GM18909 (cell line): Measurements from ENCODE around the gene RGS12.

ENCODE experiments used
- ATAC-seq: cut with Tn5 transposase; IDR thresholded peaks from one replicate; pipeline ENCODE4 v1.9.1; 2021; ENCODE audit warnings: mild to moderate bottlenecking; ENCODE audit not compliant: unreplicated experiment, poor library complexity

Gene RGS12

GRCh38 chr4:3292571-3293400, at the start of gene RGS12:
TSS of gene RGS12 (plus strand) at chr4:3293021. CDS start at chr4:3316171, 23,150 bp downstream.
- peak; percentile 79 for ATAC-seq

GRCh38 chr4:3243136-3243780, 49.6 kb upstream of the RGS12 start:
- ATAC-seq: no peak

GRCh38 chr4:3244002-3244401, 48.8 kb upstream of the RGS12 start:
- no peak for ATAC-seq

DNA sequence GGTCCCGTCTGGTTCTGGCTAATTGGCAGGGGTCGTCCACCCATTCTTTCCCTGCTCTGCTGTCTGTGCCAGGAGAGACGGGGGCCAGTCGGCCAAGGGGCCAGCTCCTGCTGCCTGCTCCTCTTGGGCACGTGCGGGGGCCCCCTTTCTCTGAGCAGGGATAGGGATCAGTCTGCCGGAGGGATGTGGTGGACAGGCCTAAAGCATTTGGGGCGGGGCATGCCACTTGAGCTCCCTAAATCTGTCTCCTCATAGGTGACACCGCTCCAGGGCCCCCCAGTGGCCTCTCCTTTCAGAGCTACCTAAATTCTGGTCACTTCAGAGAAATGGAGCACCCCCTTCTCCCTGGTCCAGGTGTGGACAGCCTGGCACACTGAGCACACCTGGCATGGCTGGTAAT, 48.1 kb upstream of the RGS12 start:
- no peak for ATAC-seq

DNA sequence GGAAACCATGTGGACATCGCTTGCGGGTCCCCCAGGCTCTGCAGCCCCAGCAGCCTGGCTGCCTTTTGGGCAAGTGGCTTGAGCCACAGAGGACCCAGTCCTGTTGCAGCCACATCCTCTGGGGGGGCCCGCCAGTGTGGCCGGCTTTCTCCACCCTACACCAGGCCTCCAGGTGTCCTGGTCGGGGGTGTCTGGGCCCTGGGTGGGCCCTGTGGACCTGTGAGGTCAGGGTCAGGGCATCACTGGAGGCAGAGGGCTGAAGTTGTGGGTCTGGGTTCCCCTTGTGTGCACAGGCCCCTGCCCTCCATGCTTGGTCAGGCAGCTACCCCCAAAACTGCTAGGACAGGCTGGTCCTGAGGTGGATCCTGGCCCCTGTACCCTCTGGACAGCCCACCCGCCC, 47.1 kb upstream of the RGS12 start:
- no peak for ATAC-seq

GRCh38 chr4:3246458-3247398, 46.1 kb upstream of the RGS12 start:
- ATAC-seq: no peak

DNA sequence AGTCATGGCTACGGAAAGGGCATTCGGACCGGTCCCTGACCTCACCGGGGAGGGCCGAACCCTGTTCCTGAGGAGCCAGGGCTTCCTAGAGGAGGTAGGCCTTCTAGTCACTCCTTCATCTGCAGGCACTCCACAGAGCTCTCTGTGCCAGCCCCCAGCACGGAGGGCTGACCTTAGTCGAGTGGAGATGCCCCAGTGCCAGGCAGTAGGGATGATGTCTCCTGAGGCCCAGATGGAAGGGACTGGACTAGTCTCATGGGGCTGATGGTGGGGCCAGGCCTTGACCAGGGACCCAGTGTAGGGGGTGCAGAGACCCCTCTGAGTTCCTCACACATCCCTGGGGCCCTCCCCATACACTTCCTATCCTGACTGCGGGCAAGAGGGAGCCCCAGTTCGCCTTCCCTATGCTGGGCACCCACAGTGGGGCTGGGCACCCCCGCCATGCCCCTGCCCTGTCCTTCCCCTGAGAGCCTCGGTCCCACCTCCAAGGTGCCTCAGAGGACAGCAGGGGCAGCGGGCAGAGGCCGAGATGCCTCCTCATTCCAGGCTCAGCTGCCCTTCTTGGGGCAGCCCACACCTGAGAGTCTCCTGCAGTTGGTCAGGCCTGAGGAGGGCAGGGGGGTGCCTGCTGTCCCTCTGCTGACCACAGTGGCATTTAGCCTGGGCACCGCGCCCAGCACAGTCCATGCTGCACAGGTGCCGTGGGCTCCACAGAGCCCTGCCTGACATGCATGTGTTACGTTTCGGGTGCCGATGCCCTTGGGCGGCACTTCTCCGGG, 45.2 kb upstream of the RGS12 start:
- no peak for ATAC-seq

DNA sequence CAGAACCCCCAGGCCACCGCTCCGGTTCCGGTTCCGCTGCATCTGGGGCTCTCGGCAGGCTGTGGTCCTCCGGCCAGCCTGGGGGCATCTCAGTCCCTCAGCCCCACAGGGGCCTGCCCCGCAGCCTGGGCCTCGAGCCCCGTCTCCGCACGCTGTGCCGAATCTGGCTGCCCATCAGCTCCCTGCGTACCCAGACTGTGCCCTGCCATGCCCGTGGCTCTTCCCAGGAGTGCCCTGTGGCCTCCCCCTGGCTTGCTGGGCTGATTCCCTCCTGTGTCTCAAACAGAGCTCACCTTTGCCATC, 44.7 kb upstream of the RGS12 start:
- ATAC-seq: no peak

GRCh38 chr4:3248811-3249661, 43.8 kb upstream of the RGS12 start, which contains the start of gene MSANTD1:
TSS of gene MSANTD1 (plus strand) at chr4:3249159. CDS start at chr4:3249223, 64 bp downstream.
- ATAC-seq: no peak

DNA sequence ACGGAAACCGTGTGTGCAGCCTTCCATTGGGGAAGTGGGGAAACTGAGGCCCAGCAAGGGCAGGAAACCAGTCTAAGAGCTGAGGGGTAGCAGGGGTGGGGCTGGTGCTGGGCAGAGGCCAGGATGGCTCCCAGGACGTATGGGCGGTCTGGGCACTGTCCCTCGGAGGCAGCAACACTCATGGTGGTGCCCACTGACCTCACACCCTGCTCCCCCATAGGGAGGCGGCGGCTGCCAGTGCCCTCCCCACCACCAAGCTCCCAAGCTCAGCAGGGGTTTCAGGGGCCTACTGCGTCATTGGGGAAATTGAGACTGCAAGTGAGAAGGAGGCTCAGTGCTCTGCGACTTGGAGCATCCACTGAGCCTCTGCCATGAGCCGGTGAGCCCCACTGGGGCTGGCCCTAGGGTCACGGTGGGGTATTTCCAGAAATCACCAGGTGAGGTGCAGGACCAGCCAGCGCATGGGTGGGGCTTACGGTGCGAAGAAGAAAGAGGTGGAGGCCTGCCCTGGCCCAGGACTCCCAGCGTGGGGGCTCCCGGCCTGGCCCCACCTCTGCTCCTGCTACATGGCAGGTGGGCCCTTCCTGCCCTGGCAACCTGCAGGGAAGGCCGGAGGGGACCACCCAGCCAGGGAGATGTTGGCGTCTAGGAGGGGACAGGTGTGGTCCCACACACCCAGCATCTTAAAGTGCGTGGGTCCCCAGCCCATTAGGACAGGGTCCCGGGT, 42.9 kb upstream of the RGS12 start:
- no peak for ATAC-seq

- ATAC-seq: no peak
These were observed 42.3 kb upstream of the RGS12 start for GRCh38 chr4:3250438-3250955.

- ATAC-seq: no peak
These were observed 41.7 kb upstream of the RGS12 start for GRCh38 chr4:3250956-3251690.

GRCh38 chr4:3251691-3252479, 40.9 kb upstream of the RGS12 start:
- ATAC-seq: no peak

DNA sequence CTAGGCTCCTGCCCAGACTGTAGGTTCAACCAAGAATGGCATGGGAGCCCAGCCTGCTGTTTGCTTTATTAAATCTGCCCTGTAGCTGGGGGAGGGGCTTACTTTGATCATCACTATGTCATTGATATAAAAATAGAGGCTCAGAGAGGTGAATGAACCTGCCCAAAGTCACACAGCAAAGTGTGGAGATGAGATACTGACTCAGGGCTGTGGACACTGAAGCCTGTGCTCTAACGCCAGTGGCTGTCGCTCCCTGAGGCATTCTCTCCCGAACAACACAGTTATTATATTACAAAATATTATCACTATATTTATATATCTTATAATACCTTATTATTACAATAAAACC, 40.4 kb upstream of the RGS12 start:
- no peak for ATAC-seq

GRCh38 chr4:3252831-3253641, 39.8 kb upstream of the RGS12 start:
- ATAC-seq: no peak

DNA sequence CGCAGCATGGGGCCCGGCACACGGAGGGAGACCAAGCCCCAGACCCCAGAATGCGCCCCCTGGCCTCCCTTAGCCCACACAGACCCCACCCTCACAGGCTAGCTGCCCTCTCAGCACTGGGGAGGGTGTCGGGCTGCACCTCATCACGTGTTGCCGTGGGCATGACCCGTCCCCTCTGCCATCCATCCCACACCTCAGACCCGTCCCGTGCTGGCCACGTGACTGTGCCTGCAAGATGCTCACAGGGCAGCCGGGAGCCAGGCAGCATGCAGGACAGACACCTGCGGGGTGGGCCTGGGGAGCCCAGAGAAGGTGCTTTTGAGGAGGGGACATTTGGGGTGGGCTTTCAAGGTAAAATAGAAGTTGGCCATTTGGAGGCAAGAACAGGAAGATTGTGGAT, 39.0 kb upstream of the RGS12 start:
- no peak for ATAC-seq
